Suprapubic skin (tissue), 4 donors: ENCODE measurements around the gene CHRNA9. TPM values are rescaled to one million over a fixed set of nuclear protein-coding genes. Genes with fewer than 3 reads are reported as not detected.

Source experiments
- DNase-seq, 2 donors: peaks; one replicate each; pipeline ENCODE4 v3.0.0-alpha.2; 2019; ENCODE audit warnings: low spot score in 2 of 2
- H3K27ac ChIP-seq: fragments of 200-600 bp; sonication (generic); one replicate; pipeline ENCODE4 v1.5.1; 2019
- H3K27me3 ChIP-seq: fragments of 200-600 bp; sonication (generic); one replicate; pipeline ENCODE4 v1.5.1; 2019
- H3K36me3 ChIP-seq: fragments of 200-600 bp; sonication (generic); one replicate; pipeline ENCODE4 v1.5.1; 2019
- H3K4me1 ChIP-seq: fragments of 200-600 bp; sonication (generic); one replicate; pipeline ENCODE4 v1.5.1; 2019
- H3K4me3 ChIP-seq: fragments of 200-600 bp; sonication (generic); one replicate; pipeline ENCODE4 v1.5.1; 2019; ENCODE audit warnings: mild to moderate bottlenecking
- H3K9me3 ChIP-seq: fragments of 200-600 bp; sonication (generic); one replicate; pipeline ENCODE4 v1.5.1; 2019
- CTCF ChIP-seq, 2 donors: fragments of 200-600 bp in 1 of 2; fragments of 450-650 bp in 1 of 2; sonication (generic) in 1 of 2; IDR thresholded peaks; one replicate each; pipeline ENCODE4 v1.5.1; 2016 to 2019; ENCODE audit warnings: antibody characterized with exemption in 2 of 2, mild to moderate bottlenecking in 1 of 2, moderate library complexity in 1 of 2
- EP300 ChIP-seq: sonication (generic); formaldehyde crosslinking; IDR thresholded peaks from one replicate; pipeline ENCODE4 v1.6.1; 2017; ENCODE audit warnings: antibody characterized with exemption
- POLR2A ChIP-seq, 2 donors: fragments of 450-650 bp; IDR thresholded peaks; one replicate each; pipeline ENCODE4 v1.6.1; 2017; ENCODE audit warnings: antibody characterized with exemption in 2 of 2, mild to moderate bottlenecking in 2 of 2, moderate library complexity in 2 of 2
- POLR2AphosphoS5 ChIP-seq, 3 donors: sonication (generic); formaldehyde crosslinking; IDR thresholded peaks; one replicate each; pipeline ENCODE4 v1.6.1; 2017; ENCODE audit warnings: antibody characterized with exemption in 3 of 3
- WGBS: methylation state at CpG from one replicate; pipeline ENCODE4 v1.1.5; 2018; 5-methylcytosine and 5-hydroxymethylcytosine counted together
- total RNA-seq, 4 donors: library from RNA; depleted of rRNA; stranded (reverse); fragments of >200 nt; gene quantifications; one replicate each; pipeline ENCODE4 v1.1.0, GENCODE V29; 2016

Gene CHRNA9
- total RNA-seq, 4 donors from 2014 or later: 0.34 to 2.4 (median 0.38) TPM; not detected in 1

GRCh38 chr4:40354158-40354557 lies 19.0 kb downstream of the CHRNA9 start:
- H3K36me3 ChIP-seq: no peaks in the 10 kb centered on the region
- no peak overlapping the region for H3K4me3 ChIP-seq
- no peaks in the 10 kb centered on the region for H3K4me1 ChIP-seq
- 95% methylated on average over 11 of the region's 11 CpGs for WGBS
- TF ChIP-seq POLR2AphosphoS5 (IDR thresholded peaks at IDR 0.05) (no peak), POLR2A (IDR thresholded peaks at IDR 0.05) (no peak), EP300 (no peak), CTCF (IDR thresholded peaks at IDR 0.05) (no peak)
- H3K9me3 ChIP-seq: no peaks in the 10 kb centered on the region
- H3K27me3 ChIP-seq: no peaks in the 10 kb centered on the region
- DNase-seq: no peak
- H3K27ac ChIP-seq: no peak overlapping the region

- no peak overlapping the region for H3K27ac ChIP-seq
- no peaks in the 10 kb centered on the region for H3K9me3 ChIP-seq
- TF ChIP-seq POLR2AphosphoS5 (IDR thresholded peaks at IDR 0.05) (no peak), CTCF (IDR thresholded peaks at IDR 0.05) (no peak), EP300 (no peak), POLR2A (IDR thresholded peaks at IDR 0.05) (no peak)
- no peak for DNase-seq
- H3K27me3 ChIP-seq: no peaks in the 10 kb centered on the region
- H3K36me3 ChIP-seq: no peaks in the 10 kb centered on the region
- H3K4me1 ChIP-seq: no peaks in the 10 kb centered on the region
- no peak overlapping the region for H3K4me3 ChIP-seq
- 63% methylated on average over 5 of the region's 5 CpGs for WGBS
Measured at GRCh38 chr4:40355131-40355530, 20.0 kb downstream of the CHRNA9 start.

GRCh38 chr4:40357738-40358137 lies 22.6 kb downstream of the CHRNA9 start:
- 76% methylated on average over 5 of the region's 5 CpGs for WGBS
- H3K27ac ChIP-seq: no peak overlapping the region
- no peaks in the 10 kb centered on the region for H3K27me3 ChIP-seq
- H3K4me1 ChIP-seq: no peaks in the 10 kb centered on the region
- no peak for TF ChIP-seq EP300
- TF ChIP-seq CTCF (IDR thresholded peaks at IDR 0.05): no peak
- no peak for TF ChIP-seq POLR2A (IDR thresholded peaks at IDR 0.05)
- TF ChIP-seq POLR2AphosphoS5 (IDR thresholded peaks at IDR 0.05): no peak
- no peak overlapping the region for H3K4me3 ChIP-seq
- H3K9me3 ChIP-seq: no peaks in the 10 kb centered on the region
- no peak for DNase-seq
- H3K36me3 ChIP-seq: no peaks in the 10 kb centered on the region

GRCh38 chr4:40361338-40361737 lies 26.2 kb downstream of the CHRNA9 start:
- Histone ChIP-seq H3K27ac (no peak overlapping the region), H3K36me3 (no peaks in the 10 kb centered on the region), H3K27me3 (no peaks in the 10 kb centered on the region), H3K4me3 (no peak overlapping the region), H3K4me1 (no peaks in the 10 kb centered on the region), H3K9me3 (no peaks in the 10 kb centered on the region)
- 92% methylated on average over 3 of the region's 3 CpGs for whole genome bisulfite sequencing
- TF ChIP-seq EP300: no peak
- TF ChIP-seq CTCF (IDR thresholded peaks at IDR 0.05): no peak
- TF ChIP-seq POLR2A (IDR thresholded peaks at IDR 0.05): no peak
- TF ChIP-seq POLR2AphosphoS5 (IDR thresholded peaks at IDR 0.05): no peak
- DNase-seq: no peak

- Histone ChIP-seq H3K36me3 (no peaks in the 10 kb centered on the region), H3K27ac (peak overlapping the region; percentile 62), H3K27me3 (no peaks in the 10 kb centered on the region), H3K4me1 (no peaks in the 10 kb centered on the region), H3K9me3 (no peaks in the 10 kb centered on the region), H3K4me3 (no peak overlapping the region)
- WGBS: 60% methylated on average over 9 of the region's 9 CpGs
- TF ChIP-seq CTCF (IDR thresholded peaks at IDR 0.05) (no peak), EP300 (no peak), POLR2A (IDR thresholded peaks at IDR 0.05) (no peak), POLR2AphosphoS5 (IDR thresholded peaks at IDR 0.05) (no peak)
- no peak for DNase-seq
Measured at GRCh38 chr4:40363382-40363920, 28.3 kb downstream of the CHRNA9 start.
